Naive thymus-derived CD4-positive, alpha-beta T cell (primary cell): Measurements from ENCODE around the gene NDE1. TPM values are rescaled to one million over a fixed set of nuclear protein-coding genes. Genes with fewer than 3 reads are reported as not detected.
A peak's percentile ranks its signal among the peaks of the same experiment; 100 is the strongest.
"Not testable (repeated sequence)": the region's sequence is repeated elsewhere in the genome, so short reads cannot be mapped to it uniquely, and the experiment has no call there.

Experiments used
- ATAC-seq: fragments of 150-1000 bp; cut with Tn5 transposase; 2 replicates; pipeline ENCODE4 v1.10.0; 2021; ENCODE audit warnings: mild to moderate bottlenecking, moderate library complexity
- CTCF ChIA-PET: fragments of 350-600 bp; sonication (Branson Sonifier 250); formaldehyde crosslinking; loops from one replicate; lab custom pipeline; 2021; ENCODE audit warnings: antibody characterized with exemption; lab: Charles Lee
- POLR2A ChIA-PET: fragments of 350-600 bp; sonication (Branson Sonifier 250); formaldehyde crosslinking; loops from one replicate; lab custom pipeline; 2021; ENCODE audit warnings: antibody characterized with exemption, inconsistent platforms; lab: Charles Lee
- DNase-seq, 9 donors: peaks; one replicate each; pipeline versions ENCODE4 v3.0.0 to v3.0.0-alpha.2; 2020 to 2022; ENCODE audit warnings: mixed read lengths in 1 of 9
- H3K27ac ChIP-seq: one replicate; pipeline ENCODE4 v1.7.0; 2013; ENCODE audit warnings: mild to moderate bottlenecking, low read depth, low read length, moderate library complexity
- H3K27me3 ChIP-seq, 2 donors: one replicate each; pipeline ENCODE4 v1.7.0; 2013; ENCODE audit warnings: low read length in 2 of 2, mild to moderate bottlenecking in 2 of 2, moderate library complexity in 2 of 2; ENCODE audit not compliant: control insufficient read depth in 2 of 2, insufficient read depth in 2 of 2
- H3K36me3 ChIP-seq, 3 experiments: 1 replicate in 2 of 3; 2 replicates in 1 of 3; pipeline ENCODE4 v1.7.0; 2013; ENCODE audit warnings: low read length in 3 of 3, mild to moderate bottlenecking in 3 of 3, moderate library complexity in 1 of 3; ENCODE audit not compliant: insufficient read depth in 3 of 3, control insufficient read depth in 2 of 3
- H3K4me1 ChIP-seq, 2 donors: one replicate each; pipeline ENCODE4 v1.7.0; 2013; ENCODE audit warnings: low read length in 2 of 2, mild to moderate bottlenecking in 2 of 2, moderate library complexity in 1 of 2; ENCODE audit not compliant: control insufficient read depth in 2 of 2, insufficient read depth in 2 of 2
- H3K4me3 ChIP-seq: 2 replicates; pipeline ENCODE4 v1.7.0; 2013; ENCODE audit warnings: mild to moderate bottlenecking, low read length
- H3K9me3 ChIP-seq, 3 experiments: 1 replicate in 2 of 3; 2 replicates in 1 of 3; pipeline ENCODE4 v1.7.0; 2013; ENCODE audit warnings: low read length in 3 of 3; ENCODE audit not compliant: control insufficient read depth in 2 of 3
- H3K27ac Mint-ChIP-seq, 9 donors: one replicate each; pipeline ENCODE4 v1.8.0; 2020 to 2022; ENCODE audit warnings: mixed read lengths in 9 of 9, mild to moderate bottlenecking in 8 of 9, moderate library complexity in 5 of 9, inconsistent platforms in 2 of 9
- H3K27me3 Mint-ChIP-seq, 5 donors: one replicate each; pipeline ENCODE4 v1.8.0; 2021 to 2022; ENCODE audit warnings: mixed read lengths in 5 of 5, mild to moderate bottlenecking in 1 of 5
- H3K36me3 Mint-ChIP-seq, 5 donors: one replicate each; pipeline ENCODE4 v1.8.0; 2020 to 2022; ENCODE audit warnings: mixed read lengths in 5 of 5, mild to moderate bottlenecking in 3 of 5, inconsistent platforms in 1 of 5
- H3K4me1 Mint-ChIP-seq, 7 donors: one replicate each; pipeline ENCODE4 v1.8.0; 2020 to 2022; ENCODE audit warnings: mixed read lengths in 7 of 7, mild to moderate bottlenecking in 3 of 7, inconsistent platforms in 1 of 7
- H3K4me3 Mint-ChIP-seq, 10 donors: one replicate each; pipeline ENCODE4 v1.8.0; 2020 to 2022; ENCODE audit warnings: mild to moderate bottlenecking in 10 of 10, mixed read lengths in 10 of 10, moderate library complexity in 6 of 10, inconsistent platforms in 2 of 10
- H3K9me3 Mint-ChIP-seq, 11 donors: one replicate each; pipeline ENCODE4 v1.8.0; 2020 to 2022; ENCODE audit warnings: mixed read lengths in 11 of 11, mild to moderate bottlenecking in 4 of 11, inconsistent platforms in 1 of 11, moderate library complexity in 1 of 11
- intact Hi-C, 2 donors: fragments of 100-400 bp; cut with micrococcal nuclease; formaldehyde crosslinking; loops; one replicate each; pipeline ENCODE4 v1.15.1; 2023
- polyA plus RNA-seq, 2 donors: library from polyadenylated mRNA; unstranded; fragments of 300-500 nt; fragmentation: Illumina TruSeq; gene quantifications; one replicate each; pipeline ENCODE4 v1.2.3, GENCODE V29; 2021
- total RNA-seq, 6 experiments: library from RNA in 5 of 6; stranded (reverse) in 5 of 6; gene quantifications; 1 replicate in 5 of 6; 2 replicates in 1 of 6; pipeline ENCODE4 v1.2.3 and lab custom pipeline; 2021 to 2026

NDE1 gene
- total and polyA plus RNA-seq, 7 experiments from 2014 or later = 34.9 to 128 (median 101) TPM

GRCh38 chr16:15642557-15643047 lies 7.4 kb upstream of the NDE1 start:
- CTCF ChIA-PET = interaction anchor here (0.9 to 1.5 kb wide), 7 partner anchors 9 to 47 kb away, joined by 3 to 7 read pairs (median 4); no protein-coding TSS in a partner anchor
- peaks cover 32 to 48% of the 10 kb centered on the region in 2 donors for H3K4me1 ChIP-seq
- H3K36me3 ChIP-seq = peaks cover 3 to 5% (median 3%) of the 10 kb centered on the region in 3 experiments
- peak overlapping the region; percentile 100 for H3K4me3 ChIP-seq
- peak overlapping the region; percentile 99 for H3K27ac ChIP-seq
- Mint-ChIP-seq H3K27me3 (no peaks in the 10 kb centered on the region), H3K4me1 (peaks cover 30 to 60% (median 54%) of the 10 kb centered on the region in 7 donors), H3K4me3 (peak overlapping the region; percentile 88 to 96 (median 92)), H3K9me3 (no peaks in the 10 kb centered on the region), H3K36me3 (peaks cover 5 to 21% (median 9%) of the 10 kb centered on the region in 5 donors), H3K27ac (peak overlapping the region; percentile 93 to 99 (median 98))
- DNase-seq = peak in 8 of 9 donors; percentile 61 to 84 (median 76)
- H3K9me3 ChIP-seq = no peaks in the 10 kb centered on the region
- POLR2A ChIA-PET = interaction anchor here (0.5 to 6.2 kb wide), 17 partner anchors 9 to 1723 kb away, joined by 3 to 54 read pairs (median 5); partner anchors contain the start of gene ERCC4
- intact Hi-C loops = loop anchor here (1.0 to 5.0 kb wide), 17 partner anchors 8 to 1012 kb away; partner anchors contain the start of genes CEP20 (in 2 of the 2), NTAN1 (in 2 of the 2), PARN (in 2 of the 2) and BFAR (in 1 of the 2)
- ATAC-seq = peak; percentile 72
- no peaks in the 10 kb centered on the region for H3K27me3 ChIP-seq

GRCh38 chr16:15643048-15643945 lies 6.7 kb upstream of the NDE1 start, which contains the start of gene MARF1:
Gene MARF1 (minus strand): TSS chr16:15643154. CDS start chr16:15639233, 3,921 bp downstream.
- Histone ChIP-seq H3K27me3 (no peaks in the 10 kb centered on the region), H3K4me3 (peak within 1 kb of the TSS; percentile 100), H3K27ac (peak within 1 kb of the TSS; percentile 99), H3K4me1 (peaks cover 32 to 48% of the 10 kb centered on the region in 2 donors), H3K36me3 (peaks cover 2 to 5% (median 3%) of the 10 kb centered on the region in 3 experiments), H3K9me3 (no peaks in the 10 kb centered on the region)
- DNase-seq (peak; percentile 98 to 100 (median 99)), ATAC-seq (peak; percentile 96)
- Mint-ChIP-seq H3K36me3 (peaks cover 5 to 19% (median 8%) of the 10 kb centered on the region in 5 donors), H3K27me3 (no peaks in the 10 kb centered on the region), H3K9me3 (no peaks in the 10 kb centered on the region), H3K4me1 (peaks cover 29 to 58% (median 50%) of the 10 kb centered on the region in 7 donors), H3K27ac (peak within 1 kb of the TSS; percentile 93 to 99 (median 98)), H3K4me3 (peak within 1 kb of the TSS; percentile 88 to 96 (median 92))
- intact Hi-C loops = loop anchor here (1.0 to 5.0 kb wide), 14 partner anchors 8 to 1012 kb away; partner anchors contain the start of genes CEP20 (in 2 of the 2), NTAN1 (in 2 of the 2), PARN (in 2 of the 2) and BFAR (in 1 of the 2)
- ChIA-PET POLR2A (interaction anchor here (0.5 to 6.2 kb wide), 16 partner anchors 10 to 1723 kb away, joined by 3 to 54 read pairs (median 6); partner anchors contain the start of gene ERCC4), CTCF (interaction anchor here (0.7 to 1.8 kb wide), 11 partner anchors 10 to 62 kb away, joined by 3 to 7 read pairs (median 4); no protein-coding TSS in a partner anchor)

- H3K27me3 ChIP-seq = no peaks in the 10 kb centered on the region
- DNase-seq = no peak
- H3K4me1 Mint-ChIP-seq = peaks cover 25 to 52% (median 44%) of the 10 kb centered on the region in 7 donors
- H3K4me1 ChIP-seq = peaks cover 32 to 43% of the 10 kb centered on the region in 2 donors
- ChIA-PET POLR2A (interaction anchor here (0.9 to 6.2 kb wide), 7 partner anchors 9 to 60 kb away, joined by 3 to 54 read pairs (median 49); no protein-coding TSS in a partner anchor), CTCF (interaction anchor here (0.7 to 1.8 kb wide), 7 partner anchors 20 to 62 kb away, joined by 3 to 7 read pairs (median 4); no protein-coding TSS in a partner anchor)
- peaks cover 0 to 3% (median under 1%) of the 10 kb centered on the region in 3 experiments for H3K36me3 ChIP-seq
- ATAC-seq = no peak
- peak overlapping the region; percentile 93 to 99 (median 98) for H3K27ac Mint-ChIP-seq
- H3K36me3 Mint-ChIP-seq = peaks cover 1 to 13% (median 3%) of the 10 kb centered on the region in 5 donors
- H3K9me3 ChIP-seq = no peaks in the 10 kb centered on the region
- peak overlapping the region; percentile 100 for H3K4me3 ChIP-seq
- H3K9me3 Mint-ChIP-seq = no peaks in the 10 kb centered on the region
- H3K27me3 Mint-ChIP-seq = no peaks in the 10 kb centered on the region
- peak overlapping the region; percentile 88 to 96 (median 92) for H3K4me3 Mint-ChIP-seq
- intact Hi-C loops = loop anchor here (1.0 to 5.0 kb wide), 14 partner anchors 7 to 1013 kb away; partner anchors contain the start of genes CEP20 (in 2 of the 2), NTAN1 (in 2 of the 2), PARN (in 2 of the 2) and BFAR (in 1 of the 2)
- H3K27ac ChIP-seq = peak overlapping the region; percentile 99
These were observed 6.1 kb upstream of the NDE1 start for GRCh38 chr16:15643946-15644250.

GRCh38 chr16:15644267-15644961 lies 5.6 kb upstream of the NDE1 start:
- Histone ChIP-seq H3K9me3 (no peaks in the 10 kb centered on the region), H3K4me1 (peaks cover 32 to 43% of the 10 kb centered on the region in 2 donors), H3K36me3 (peaks cover 0 to 3% (median 0%) of the 10 kb centered on the region in 3 experiments), H3K27ac (peak overlapping the region; percentile 99), H3K4me3 (no peak overlapping the region), H3K27me3 (no peaks in the 10 kb centered on the region)
- Mint-ChIP-seq H3K4me1 (peaks cover 20 to 49% (median 39%) of the 10 kb centered on the region in 7 donors), H3K4me3 (peak overlapping the region; percentile 88 to 96 (median 92)), H3K36me3 (peaks cover 0 to 9% (median 0%) of the 10 kb centered on the region in 5 donors), H3K9me3 (no peaks in the 10 kb centered on the region), H3K27ac (peak overlapping the region; percentile 93 to 99 (median 98)), H3K27me3 (no peaks in the 10 kb centered on the region)
- DNase-seq (no peak), ATAC-seq (no peak)
- ChIA-PET CTCF (interaction anchor here (0.7 to 1.8 kb wide), 5 partner anchors 28 to 51 kb away, joined by 3 to 7 read pairs (median 4); no protein-coding TSS in a partner anchor), POLR2A (interaction anchor here (0.5 to 6.2 kb wide), 7 partner anchors 8 to 54 kb away, joined by 3 to 54 read pairs (median 49); no protein-coding TSS in a partner anchor)
- intact Hi-C loops = loop anchor here (5.0 kb wide), 3 partner anchors 243 to 1012 kb away; partner anchors contain the start of genes BFAR (in 1 of the 2), CEP20 (in 1 of the 2) and PARN (in 1 of the 2)

GRCh38 chr16:15644962-15645465 lies 5.0 kb upstream of the NDE1 start:
- CTCF ChIA-PET = interaction anchor here (1.1 to 1.8 kb wide), 3 partner anchors 14 to 217 kb away, joined by 4 to 7 read pairs (median 4); no protein-coding TSS in a partner anchor
- intact Hi-C loops = loop anchor here (5.0 kb wide), 3 partner anchors 242 to 1013 kb away; partner anchors contain the start of genes BFAR (in 1 of the 2), CEP20 (in 1 of the 2) and PARN (in 1 of the 2)

More at GRCh38 chr16:15644962-15645465, 5.0 kb upstream of the NDE1 start:
- H3K36me3 Mint-ChIP-seq, H3K4me3 ChIP-seq, ATAC-seq, H3K9me3 ChIP-seq, H3K27ac ChIP-seq, H3K27me3 Mint-ChIP-seq, H3K4me3 Mint-ChIP-seq, H3K9me3 Mint-ChIP-seq, H3K36me3 ChIP-seq, H3K27me3 ChIP-seq: not testable (repeated sequence)
- POLR2A ChIA-PET = interaction anchor here (1.6 to 6.2 kb wide), 4 partner anchors 9 to 28 kb away, joined by 3 to 54 read pairs (median 27); no protein-coding TSS in a partner anchor
- Mint-ChIP-seq H3K4me1 (peaks cover 17 to 48% (median 35%) of the 10 kb centered on the region in 7 donors), H3K27ac (peak overlapping the region in 2 of 9 donors; percentile 95 to 99)
- DNase-seq = peak in 1 of 9 donors; percentile 26
- peaks cover 28 to 40% of the 10 kb centered on the region in 2 donors for H3K4me1 ChIP-seq
